HL-60 (cell line): ENCODE data around the gene ULBP1.
"Not testable (repeated sequence)": the region's sequence is repeated elsewhere in the genome, so short reads cannot be mapped to it uniquely, and the experiment has no call there.

Experiments
- DNase-seq, 2 experiments: peaks; one replicate each; pipeline ENCODE4 v3.0.0-alpha.2; 2010 to 2020; ENCODE audit warnings: low read depth in 1 of 2, low spot score in 1 of 2
- H3K27ac ChIP-seq: fragments of 250-450 bp; sonication (Bioruptor Pico); replicated peaks from 2 replicates; pipeline ENCODE4 v1.5.1; 2020; ENCODE audit warnings: mild to moderate bottlenecking, moderate library complexity
- H3K27me3 ChIP-seq: fragments of 250-450 bp; sonication (Bioruptor Pico); 2 replicates; pipeline ENCODE4 v1.5.1; 2021; ENCODE audit warnings: mild to moderate bottlenecking, moderate library complexity; ENCODE audit not compliant: insufficient read depth, poor library complexity, severe bottlenecking
- H3K4me3 ChIP-seq: replicated peaks from 2 replicates; pipeline ENCODE4 v1.5.1; 2011; ENCODE audit warnings: mild to moderate bottlenecking, control low read depth, low read length; ENCODE audit not compliant: insufficient read depth
- GABPA ChIP-seq: IDR thresholded peaks from 2 replicates; pipeline ENCODE4 v1.6.1; 2012; ENCODE audit warnings: low read depth
- POLR2AphosphoS5 ChIP-seq: IDR thresholded peaks from 2 replicates; pipeline ENCODE4 v1.6.1; 2012; ENCODE audit warnings: low read depth
- SPI1 ChIP-seq: IDR thresholded peaks from 2 replicates; pipeline ENCODE4 v1.6.1; 2012; ENCODE audit warnings: low read depth, mild to moderate bottlenecking, borderline replicate concordance
- TF ChIP-seq, protein P1 (sequence below): IDR thresholded peaks from one replicate; pipeline ENCODE4 v1.5.1; 2011; ENCODE audit warnings: low read length, control low read depth, inconsistent platforms; ENCODE audit not compliant: insufficient read depth
- TF ChIP-seq, protein P2 (sequence below): IDR thresholded peaks from 2 replicates; pipeline ENCODE4 v1.6.1; 2012; ENCODE audit warnings: low read depth; ENCODE audit not compliant: insufficient replicate concordance

Gene ULBP1

DNA sequence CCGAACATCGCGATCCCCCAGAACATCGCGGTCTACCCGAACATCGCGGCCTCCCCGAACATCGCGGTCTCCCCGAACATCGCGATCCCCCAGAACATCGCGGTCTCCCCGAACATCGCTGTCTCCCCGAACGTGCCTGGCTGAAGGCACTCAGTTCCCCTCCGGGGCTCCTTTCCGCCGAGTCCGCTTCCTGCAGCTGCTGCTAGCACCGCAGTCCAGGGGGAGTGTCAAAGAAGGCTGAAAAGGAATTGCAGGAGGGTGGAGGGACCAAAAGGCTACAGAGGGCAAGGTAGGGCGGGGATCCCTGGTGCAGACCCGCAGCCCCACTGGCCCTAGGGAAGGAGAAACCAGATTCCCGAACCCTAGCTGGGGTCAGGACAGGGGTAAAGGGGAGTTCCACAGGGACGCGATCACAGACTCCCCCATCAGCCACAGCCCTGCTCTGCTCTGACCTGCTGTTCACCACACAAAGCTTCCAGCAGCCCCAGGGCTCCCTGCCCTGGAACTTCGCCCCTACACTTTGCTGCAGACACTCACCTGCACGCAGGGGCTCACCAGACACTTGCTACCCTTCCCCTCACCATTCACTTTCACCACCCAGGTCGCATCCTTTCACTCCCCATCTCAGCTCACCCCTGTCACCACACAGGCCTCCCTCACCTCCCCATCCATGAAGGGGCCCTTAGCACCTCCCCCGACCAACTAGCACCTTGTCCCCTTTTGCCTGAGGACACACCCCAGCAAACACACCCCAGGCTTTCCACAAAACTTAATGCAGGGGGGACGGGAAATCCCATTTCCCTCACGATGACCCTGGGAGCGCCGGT is 1.7 kb downstream of the ULBP1 start:
- no peak overlapping the region for H3K4me3 ChIP-seq
- no peak for DNase-seq
- TF ChIP-seq GABPA, result no peak
- TF ChIP-seq, protein P1, sequence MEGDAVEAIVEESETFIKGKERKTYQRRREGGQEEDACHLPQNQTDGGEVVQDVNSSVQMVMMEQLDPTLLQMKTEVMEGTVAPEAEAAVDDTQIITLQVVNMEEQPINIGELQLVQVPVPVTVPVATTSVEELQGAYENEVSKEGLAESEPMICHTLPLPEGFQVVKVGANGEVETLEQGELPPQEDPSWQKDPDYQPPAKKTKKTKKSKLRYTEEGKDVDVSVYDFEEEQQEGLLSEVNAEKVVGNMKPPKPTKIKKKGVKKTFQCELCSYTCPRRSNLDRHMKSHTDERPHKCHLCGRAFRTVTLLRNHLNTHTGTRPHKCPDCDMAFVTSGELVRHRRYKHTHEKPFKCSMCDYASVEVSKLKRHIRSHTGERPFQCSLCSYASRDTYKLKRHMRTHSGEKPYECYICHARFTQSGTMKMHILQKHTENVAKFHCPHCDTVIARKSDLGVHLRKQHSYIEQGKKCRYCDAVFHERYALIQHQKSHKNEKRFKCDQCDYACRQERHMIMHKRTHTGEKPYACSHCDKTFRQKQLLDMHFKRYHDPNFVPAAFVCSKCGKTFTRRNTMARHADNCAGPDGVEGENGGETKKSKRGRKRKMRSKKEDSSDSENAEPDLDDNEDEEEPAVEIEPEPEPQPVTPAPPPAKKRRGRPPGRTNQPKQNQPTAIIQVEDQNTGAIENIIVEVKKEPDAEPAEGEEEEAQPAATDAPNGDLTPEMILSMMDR, result no peak
- TF ChIP-seq POLR2AphosphoS5, result no peak
- TF ChIP-seq, protein P2, sequence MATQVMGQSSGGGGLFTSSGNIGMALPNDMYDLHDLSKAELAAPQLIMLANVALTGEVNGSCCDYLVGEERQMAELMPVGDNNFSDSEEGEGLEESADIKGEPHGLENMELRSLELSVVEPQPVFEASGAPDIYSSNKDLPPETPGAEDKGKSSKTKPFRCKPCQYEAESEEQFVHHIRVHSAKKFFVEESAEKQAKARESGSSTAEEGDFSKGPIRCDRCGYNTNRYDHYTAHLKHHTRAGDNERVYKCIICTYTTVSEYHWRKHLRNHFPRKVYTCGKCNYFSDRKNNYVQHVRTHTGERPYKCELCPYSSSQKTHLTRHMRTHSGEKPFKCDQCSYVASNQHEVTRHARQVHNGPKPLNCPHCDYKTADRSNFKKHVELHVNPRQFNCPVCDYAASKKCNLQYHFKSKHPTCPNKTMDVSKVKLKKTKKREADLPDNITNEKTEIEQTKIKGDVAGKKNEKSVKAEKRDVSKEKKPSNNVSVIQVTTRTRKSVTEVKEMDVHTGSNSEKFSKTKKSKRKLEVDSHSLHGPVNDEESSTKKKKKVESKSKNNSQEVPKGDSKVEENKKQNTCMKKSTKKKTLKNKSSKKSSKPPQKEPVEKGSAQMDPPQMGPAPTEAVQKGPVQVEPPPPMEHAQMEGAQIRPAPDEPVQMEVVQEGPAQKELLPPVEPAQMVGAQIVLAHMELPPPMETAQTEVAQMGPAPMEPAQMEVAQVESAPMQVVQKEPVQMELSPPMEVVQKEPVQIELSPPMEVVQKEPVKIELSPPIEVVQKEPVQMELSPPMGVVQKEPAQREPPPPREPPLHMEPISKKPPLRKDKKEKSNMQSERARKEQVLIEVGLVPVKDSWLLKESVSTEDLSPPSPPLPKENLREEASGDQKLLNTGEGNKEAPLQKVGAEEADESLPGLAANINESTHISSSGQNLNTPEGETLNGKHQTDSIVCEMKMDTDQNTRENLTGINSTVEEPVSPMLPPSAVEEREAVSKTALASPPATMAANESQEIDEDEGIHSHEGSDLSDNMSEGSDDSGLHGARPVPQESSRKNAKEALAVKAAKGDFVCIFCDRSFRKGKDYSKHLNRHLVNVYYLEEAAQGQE, result no peak
- TF ChIP-seq SPI1, result no peak
- no peak overlapping the region for H3K27ac ChIP-seq
- H3K27me3 ChIP-seq, result peaks cover 21% of the 10 kb centered on the region

DNA sequence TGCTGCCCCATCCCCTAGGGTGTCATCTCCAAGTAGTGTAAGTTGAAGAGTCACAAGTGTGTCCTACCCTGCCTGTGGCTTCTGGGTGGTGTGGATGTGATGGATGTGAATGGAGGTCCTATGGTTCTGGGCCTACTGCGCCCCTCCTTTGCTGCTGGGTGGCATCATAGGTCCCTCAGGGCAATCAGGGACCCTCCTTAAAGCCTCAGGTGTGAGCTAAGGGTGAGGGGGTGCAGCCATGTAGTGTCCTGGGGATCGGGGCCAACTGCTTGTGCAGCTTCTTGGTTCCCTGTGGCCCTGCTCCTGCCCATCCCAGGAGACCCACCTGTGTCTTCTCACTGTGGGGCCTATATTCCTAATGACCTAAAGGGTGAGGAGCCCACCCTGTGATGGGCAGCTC is 2.6 kb downstream of the ULBP1 start:
- H3K4me3 ChIP-seq, H3K27ac ChIP-seq, DNase-seq: not testable (repeated sequence)
- peaks cover 21% of the 10 kb centered on the region for H3K27me3 ChIP-seq

DNA sequence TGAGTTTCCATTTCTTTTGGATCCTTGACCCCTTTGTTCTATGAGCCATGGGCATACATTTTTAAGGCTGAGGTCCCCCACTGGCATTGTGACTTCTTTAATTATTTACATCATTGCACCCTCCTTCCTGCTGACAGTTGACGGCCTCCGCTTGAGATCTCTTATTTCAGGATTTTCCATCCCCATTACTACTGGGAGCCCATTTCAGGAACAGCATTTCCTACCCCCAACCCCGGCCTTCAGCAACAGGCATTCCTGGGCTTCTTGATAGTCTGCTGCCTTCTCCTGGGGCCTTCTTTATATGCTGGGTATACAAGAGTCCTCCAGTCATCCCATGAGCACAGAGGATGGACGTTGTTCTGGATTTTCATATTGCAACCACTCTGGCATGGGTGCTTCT is 3.8 kb downstream of the ULBP1 start:
- peaks cover 21% of the 10 kb centered on the region for H3K27me3 ChIP-seq
- no peak overlapping the region for H3K4me3 ChIP-seq
- TF ChIP-seq POLR2AphosphoS5, result no peak
- TF ChIP-seq, protein P2, result no peak
- no peak for DNase-seq
- H3K27ac ChIP-seq, result no peak overlapping the region

DNA sequence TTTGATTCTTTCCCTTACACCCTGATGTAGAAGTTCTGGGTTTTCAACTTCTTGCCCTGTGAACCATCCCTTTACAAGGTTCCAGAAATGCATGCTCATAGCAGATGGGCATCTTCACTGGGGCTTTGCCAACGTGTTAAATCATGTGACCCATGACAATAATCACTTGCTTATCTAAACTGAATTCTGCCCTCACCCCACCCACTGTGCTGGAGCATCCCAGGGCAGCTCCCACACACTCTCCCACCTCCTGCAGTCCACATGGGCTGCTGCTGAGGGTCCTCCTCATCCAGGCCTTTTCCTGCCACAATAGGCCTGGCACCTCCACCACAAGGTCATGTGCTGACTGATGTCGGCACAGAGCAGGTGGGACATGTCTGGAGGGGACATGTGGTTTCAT is 4.3 kb downstream of the ULBP1 start:
- not testable (repeated sequence) for H3K4me3 ChIP-seq, H3K27ac ChIP-seq, DNase-seq
- H3K27me3 ChIP-seq, result peaks cover 21% of the 10 kb centered on the region

DNA sequence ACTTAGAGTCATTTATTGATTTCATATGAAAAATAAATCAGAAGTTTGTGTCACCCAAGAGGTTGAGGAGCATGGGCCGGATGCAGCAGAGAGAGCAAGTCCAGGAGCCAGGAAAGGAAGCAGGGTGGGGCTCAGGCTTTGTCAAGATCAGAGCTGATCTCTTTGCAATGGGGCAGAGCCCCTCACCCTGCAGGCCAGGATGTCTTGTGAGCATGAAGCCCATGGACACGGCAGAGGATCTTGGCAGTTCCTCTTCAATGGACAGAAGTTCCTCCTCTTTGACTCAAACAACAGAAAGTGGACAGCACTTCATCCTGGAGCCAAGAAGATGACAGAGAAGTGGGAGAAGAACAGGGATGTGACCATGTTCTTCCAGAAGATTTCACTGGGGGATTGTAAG is 5.2 kb downstream of the ULBP1 start:
- not testable (repeated sequence) for H3K27ac ChIP-seq, H3K4me3 ChIP-seq, DNase-seq
- peaks cover 20% of the 10 kb centered on the region for H3K27me3 ChIP-seq

DNA sequence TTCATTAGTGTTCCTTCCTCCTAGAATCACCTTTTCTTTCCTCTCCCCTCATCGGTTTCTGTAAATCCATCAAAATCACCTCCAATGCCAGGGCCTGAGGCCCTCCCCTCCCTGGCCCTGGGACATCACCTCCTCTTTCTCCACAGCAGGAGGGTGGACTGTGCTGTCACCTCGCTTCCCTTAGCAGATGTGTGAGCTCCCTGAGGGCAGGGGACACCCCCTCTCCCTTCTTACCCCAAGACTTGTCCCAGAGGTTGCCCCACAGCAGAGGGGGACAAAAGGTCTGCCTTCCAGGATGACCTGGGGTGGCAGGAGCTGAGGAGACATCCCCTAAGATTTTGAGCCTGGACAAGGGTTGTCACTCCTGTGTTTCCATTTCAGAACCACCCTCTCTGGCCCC is 5.9 kb downstream of the ULBP1 start:
- Histone ChIP-seq H3K4me3 (no peak overlapping the region), H3K27me3 (peaks cover 13% of the 10 kb centered on the region), H3K27ac (no peak overlapping the region)
- DNase-seq, result no peak
- TF ChIP-seq SPI1, result no peak
- TF ChIP-seq GABPA, result no peak
- TF ChIP-seq, protein P2, result no peak
- TF ChIP-seq POLR2AphosphoS5, result no peak

DNA sequence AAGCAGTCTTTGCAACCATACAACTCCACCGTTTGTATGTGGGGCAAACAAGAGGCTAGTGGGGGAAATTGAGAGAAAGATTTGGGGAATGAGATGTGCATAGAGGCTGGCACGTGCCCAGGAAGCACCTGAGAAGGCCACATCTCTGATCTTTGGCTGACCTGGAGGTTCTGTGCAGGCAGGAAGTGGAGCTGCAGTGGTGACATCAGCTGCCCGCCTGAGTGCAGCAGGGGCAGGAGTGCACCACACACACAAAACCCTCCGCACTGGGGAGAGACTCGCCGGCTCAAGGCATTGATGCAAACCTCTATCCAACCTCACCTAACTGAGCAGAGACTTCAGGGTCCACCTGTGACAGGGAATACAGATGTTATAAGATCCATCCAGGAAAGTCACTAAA is 10.7 kb downstream of the ULBP1 start:
- H3K27me3 ChIP-seq, DNase-seq, H3K27ac ChIP-seq, H3K4me3 ChIP-seq: not testable (repeated sequence)
